Choroid plexus epithelial cell (primary cell): ENCODE results near the gene EMSY.
"Not testable (repeated sequence)": the region's sequence is repeated elsewhere in the genome, so short reads cannot be mapped to it uniquely, and the experiment has no call there.

Experiments
- DNase-seq: peaks from one replicate; pipeline ENCODE4 v3.0.0-alpha.2; 2010; ENCODE audit warnings: low read depth
- H3K4me3 ChIP-seq: 2 replicates; pipeline ENCODE4 v1.5.1; 2011; ENCODE audit warnings: low read depth, mild to moderate bottlenecking, control low read depth, low read length, moderate library complexity
- CTCF ChIP-seq: conservative IDR thresholded peaks from 2 replicates; pipeline ENCODE4 v1.5.1; 2011; ENCODE audit warnings: low read depth, mild to moderate bottlenecking, control low read depth, inconsistent platforms, low read length, moderate library complexity

The EMSY gene, protein sequence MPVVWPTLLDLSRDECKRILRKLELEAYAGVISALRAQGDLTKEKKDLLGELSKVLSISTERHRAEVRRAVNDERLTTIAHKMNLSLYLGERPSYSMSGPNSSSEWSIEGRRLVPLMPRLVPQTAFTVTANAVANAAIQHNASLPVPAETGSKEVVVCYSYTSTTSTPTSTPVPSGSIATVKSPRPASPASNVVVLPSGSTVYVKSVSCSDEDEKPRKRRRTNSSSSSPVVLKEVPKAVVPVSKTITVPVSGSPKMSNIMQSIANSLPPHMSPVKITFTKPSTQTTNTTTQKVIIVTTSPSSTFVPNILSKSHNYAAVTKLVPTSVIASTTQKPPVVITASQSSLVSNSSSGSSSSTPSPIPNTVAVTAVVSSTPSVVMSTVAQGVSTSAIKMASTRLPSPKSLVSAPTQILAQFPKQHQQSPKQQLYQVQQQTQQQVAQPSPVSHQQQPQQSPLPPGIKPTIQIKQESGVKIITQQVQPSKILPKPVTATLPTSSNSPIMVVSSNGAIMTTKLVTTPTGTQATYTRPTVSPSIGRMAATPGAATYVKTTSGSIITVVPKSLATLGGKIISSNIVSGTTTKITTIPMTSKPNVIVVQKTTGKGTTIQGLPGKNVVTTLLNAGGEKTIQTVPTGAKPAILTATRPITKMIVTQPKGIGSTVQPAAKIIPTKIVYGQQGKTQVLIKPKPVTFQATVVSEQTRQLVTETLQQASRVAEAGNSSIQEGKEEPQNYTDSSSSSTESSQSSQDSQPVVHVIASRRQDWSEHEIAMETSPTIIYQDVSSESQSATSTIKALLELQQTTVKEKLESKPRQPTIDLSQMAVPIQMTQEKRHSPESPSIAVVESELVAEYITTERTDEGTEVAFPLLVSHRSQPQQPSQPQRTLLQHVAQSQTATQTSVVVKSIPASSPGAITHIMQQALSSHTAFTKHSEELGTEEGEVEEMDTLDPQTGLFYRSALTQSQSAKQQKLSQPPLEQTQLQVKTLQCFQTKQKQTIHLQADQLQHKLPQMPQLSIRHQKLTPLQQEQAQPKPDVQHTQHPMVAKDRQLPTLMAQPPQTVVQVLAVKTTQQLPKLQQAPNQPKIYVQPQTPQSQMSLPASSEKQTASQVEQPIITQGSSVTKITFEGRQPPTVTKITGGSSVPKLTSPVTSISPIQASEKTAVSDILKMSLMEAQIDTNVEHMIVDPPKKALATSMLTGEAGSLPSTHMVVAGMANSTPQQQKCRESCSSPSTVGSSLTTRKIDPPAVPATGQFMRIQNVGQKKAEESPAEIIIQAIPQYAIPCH (N-terminal part only)

DNA sequence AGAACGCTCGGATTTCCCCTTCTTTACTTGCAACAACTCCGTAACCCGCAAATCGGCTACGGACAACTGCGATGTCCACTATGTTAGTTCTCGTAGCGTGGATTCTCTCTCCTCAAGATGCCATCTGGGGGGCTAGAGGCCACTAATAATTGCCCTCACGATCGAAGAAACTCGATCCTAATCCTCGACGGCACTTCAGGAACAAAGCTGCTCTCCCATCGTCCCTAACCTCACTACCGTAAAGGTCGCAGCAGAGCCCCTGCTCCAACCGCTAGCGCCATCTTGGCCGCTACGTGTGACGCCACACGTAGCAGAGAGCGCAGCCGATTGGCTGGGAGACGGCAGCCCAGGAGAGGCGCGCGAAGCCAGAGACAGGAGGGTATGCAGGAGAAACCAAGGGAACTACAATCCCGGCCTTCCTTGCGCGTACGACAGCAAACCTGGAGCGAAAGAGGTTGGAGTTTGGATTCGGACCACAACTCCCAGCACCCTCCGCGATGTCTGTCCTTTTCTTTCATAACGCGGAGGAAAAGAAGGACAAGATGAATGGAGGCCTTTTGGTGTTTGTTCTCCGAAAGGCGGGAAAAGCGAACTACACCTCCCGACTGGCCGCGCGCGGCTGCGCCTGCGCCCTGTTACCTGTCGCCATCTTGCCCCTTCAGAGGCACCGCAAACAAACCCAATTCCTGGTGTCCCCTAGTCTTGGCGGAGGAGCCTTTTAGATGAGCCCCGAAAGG is at the start of gene EMSY:
TSS of gene EMSY (plus strand) at position 635 of the 737 bp plus-strand sequence. CDS start 1,921 bp downstream, outside the sequence.
- DNase-seq: peak; percentile 100
- no peak for TF ChIP-seq CTCF
- H3K4me3 ChIP-seq: peak within 1 kb of the TSS; percentile 93

DNA sequence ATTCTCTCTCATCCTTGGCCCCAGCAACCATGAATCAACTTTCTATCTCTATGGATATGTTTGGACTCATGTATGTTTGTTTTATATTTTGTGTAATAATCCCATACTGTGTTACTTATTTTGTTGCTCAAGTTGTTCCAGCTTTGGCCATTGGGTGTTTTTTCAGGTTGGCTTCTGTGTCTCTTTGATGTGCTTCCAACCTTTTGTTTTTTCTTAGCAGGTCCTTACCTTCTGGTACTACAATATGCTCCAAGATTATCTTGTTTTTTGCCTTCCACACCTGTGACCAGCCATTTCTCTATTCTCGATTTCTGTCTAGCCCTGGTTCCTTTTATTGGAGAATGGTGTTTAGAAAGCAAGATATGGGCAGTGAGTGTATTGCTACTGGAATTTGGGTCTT is 49.5 kb upstream of the EMSY start:
- DNase-seq: no peak
- no peak for TF ChIP-seq CTCF
- H3K4me3 ChIP-seq: no peak overlapping the region

DNA sequence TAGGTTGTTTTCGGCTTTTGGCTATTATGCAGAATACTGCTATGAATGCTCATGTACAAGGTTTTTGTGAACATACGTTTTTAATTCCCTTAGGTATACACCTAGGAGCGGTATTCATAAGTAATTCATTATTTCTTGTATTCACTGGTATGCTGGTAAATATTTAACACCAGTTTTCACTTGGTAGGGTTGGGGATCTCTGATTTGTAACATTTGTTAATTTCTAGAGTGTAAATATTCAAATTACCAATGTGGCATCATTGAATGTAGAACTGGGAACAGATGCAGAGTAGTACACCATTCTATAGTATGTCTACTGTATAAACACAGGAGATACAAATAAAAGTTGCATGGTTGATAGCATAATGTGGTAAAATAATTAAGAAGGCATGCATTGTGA is 47.4 kb upstream of the EMSY start:
- DNase-seq: no peak
- no peak for TF ChIP-seq CTCF
- no peak overlapping the region for H3K4me3 ChIP-seq

GRCh38 chr11:76400967-76401366 is 43.9 kb upstream of the EMSY start:
- no peak for TF ChIP-seq CTCF
- DNase-seq: no peak
- no peak overlapping the region for H3K4me3 ChIP-seq

DNA sequence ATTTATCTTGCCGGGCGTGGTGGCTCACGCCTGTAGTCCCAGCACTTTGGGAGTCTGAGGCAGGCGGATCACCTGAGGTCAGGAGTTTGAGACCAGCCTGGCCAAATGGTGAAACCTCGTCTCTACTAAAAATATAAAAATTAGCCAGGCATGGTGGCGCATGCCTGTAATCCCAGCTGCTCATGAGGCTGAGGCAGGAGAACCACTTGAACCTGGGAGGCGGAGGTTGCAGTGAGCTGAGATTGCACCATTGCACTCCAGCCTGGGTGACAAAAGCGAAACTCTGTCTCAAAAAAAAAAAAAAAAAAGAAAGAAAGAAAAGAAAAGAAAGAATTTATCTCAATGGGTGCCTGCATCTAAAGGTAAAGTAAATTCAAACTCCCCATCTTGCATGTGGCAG is 43.3 kb upstream of the EMSY start:
- not testable (repeated sequence) for DNase-seq, H3K4me3 ChIP-seq

DNA sequence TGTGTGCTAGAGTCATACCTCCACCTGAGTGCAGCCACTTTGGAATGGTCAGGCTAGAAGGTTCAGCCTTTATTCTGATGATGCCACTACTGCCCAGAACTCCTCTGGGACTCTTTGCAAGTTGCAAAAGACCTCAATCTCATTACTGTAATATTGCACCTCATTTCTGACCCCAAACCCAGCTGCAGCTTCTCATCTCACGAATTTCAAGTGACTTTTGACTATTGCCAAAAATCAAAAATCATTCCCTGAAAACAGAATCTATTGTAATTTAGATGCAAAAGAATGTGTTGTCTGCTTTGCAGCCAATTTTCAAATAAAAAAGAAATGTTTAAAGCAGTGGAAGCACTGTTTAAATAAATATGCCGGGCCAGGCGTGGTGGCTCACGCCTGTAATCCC is 38.5 kb upstream of the EMSY start:
- no peak overlapping the region for H3K4me3 ChIP-seq
- no peak for DNase-seq
- no peak for TF ChIP-seq CTCF
